Daoy (cell line): Measurements from ENCODE around the gene ALG9. TPM values are rescaled to one million over a fixed set of nuclear protein-coding genes. Genes with fewer than 3 reads are reported as not detected.

ENCODE experiments used
- DNase-seq: peaks from one replicate; pipeline ENCODE4 v3.0.0-alpha.2; 2015; ENCODE audit warnings: low read depth
- total RNA-seq: library from RNA; depleted of rRNA; stranded (reverse); fragments of >200 nt; shearing (Covaris generic); gene quantifications from 2 replicates; pipeline ENCODE4 v1.2.3, GENCODE V29; 2014

ALG9 gene
- total RNA-seq, 1 experiment from 2014 or later = 28.1 TPM

DNA sequence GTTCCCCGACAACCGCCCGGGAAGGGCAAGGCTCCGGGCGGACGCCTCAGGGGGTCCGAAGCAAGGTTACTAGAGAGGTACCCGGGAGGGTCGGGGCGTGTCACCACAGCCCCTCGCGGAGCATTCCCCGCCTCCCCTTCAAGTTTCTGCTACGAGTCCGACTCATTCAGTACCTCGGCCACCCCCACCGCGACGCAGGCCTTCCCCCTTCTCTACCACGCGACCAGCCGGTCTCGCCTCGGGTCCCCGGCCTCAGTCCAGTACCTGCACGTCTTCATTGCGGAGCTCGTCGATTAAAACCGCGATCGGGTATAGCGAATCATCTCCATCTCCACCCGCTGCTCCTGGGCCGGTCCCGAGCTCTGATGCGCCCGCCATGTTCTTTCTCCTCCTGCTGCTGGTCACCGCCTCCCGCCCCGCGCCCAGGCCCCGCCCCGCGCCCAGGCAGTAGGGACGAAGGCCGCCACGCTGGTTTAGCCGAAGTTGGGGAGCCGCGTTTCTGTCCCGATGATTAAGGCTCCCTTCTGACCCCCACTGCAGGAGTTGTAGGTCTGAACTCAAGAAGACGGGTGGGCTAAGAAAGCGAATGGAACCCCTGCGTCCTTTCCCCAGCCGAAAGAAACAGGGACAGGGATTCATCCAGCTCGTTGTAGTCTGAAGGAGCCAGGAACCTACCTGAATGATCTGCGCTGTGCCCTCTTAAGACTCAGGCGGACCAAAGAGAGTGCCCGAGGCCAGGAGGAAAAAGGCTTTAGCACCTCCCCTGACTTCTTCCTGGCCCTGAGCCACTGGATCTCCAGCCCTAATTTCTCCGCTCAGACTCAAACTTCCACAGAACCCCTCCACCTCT, 105.2 kb downstream of the ALG9 start, which contains the start of gene PPP2R1B:
TSS of gene PPP2R1B (minus strand) at position 406 of the 850 bp plus-strand sequence. CDS start at position 378, 28 bp downstream.
- DNase-seq = peak; percentile 84

DNA sequence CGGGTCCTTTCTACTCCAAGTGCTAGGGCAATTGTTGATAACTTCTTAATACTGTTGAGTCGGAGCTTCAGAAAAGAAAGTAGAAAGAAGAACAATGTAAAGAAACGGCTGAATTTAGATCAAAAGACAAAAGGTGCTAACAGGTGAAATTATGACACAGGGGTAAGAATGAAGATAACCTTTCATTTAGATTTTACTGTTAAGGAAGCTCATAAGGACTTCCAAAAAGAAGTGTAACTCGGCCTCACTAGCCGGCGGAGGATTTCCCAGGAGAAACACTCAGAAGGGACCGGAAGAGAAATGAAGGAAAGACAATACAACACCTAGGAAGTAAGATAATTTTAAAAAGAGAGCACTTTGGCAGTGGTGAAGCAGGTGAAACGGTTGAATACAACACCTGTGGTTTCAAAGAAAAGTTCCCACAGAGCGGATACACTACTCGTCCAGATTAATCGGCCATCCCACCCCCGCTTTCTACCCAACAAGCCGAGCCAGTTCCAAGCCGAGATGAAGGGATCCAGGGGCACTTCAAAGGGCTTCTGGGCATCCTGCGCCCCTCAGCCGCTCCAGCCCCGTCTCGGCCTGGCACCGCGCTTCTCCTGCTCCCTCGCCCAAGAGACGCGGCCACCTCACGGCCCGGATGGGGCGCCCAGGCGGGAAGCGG, 105.9 kb downstream of the ALG9 start:
- DNase-seq = peak; percentile 36

DNA sequence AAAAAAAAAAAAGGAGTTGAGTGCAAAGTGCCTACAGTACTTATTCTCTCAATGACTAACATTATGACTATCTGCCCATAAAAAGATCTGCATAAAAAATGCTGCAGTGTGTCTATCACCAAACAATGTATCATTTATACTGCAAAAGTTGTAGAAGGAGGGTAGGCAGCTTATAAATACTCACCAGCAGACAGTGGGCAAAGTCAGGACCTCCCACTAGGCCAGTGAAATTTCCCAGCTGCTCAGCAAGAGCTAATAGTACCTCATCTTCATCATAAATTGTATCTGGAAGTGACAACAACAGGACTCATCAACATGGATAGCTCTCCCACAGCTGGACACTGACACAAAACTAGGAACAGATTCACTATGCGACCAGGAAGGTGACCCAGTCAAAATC, 106.8 kb downstream of the ALG9 start:
- no peak for DNase-seq

DNA sequence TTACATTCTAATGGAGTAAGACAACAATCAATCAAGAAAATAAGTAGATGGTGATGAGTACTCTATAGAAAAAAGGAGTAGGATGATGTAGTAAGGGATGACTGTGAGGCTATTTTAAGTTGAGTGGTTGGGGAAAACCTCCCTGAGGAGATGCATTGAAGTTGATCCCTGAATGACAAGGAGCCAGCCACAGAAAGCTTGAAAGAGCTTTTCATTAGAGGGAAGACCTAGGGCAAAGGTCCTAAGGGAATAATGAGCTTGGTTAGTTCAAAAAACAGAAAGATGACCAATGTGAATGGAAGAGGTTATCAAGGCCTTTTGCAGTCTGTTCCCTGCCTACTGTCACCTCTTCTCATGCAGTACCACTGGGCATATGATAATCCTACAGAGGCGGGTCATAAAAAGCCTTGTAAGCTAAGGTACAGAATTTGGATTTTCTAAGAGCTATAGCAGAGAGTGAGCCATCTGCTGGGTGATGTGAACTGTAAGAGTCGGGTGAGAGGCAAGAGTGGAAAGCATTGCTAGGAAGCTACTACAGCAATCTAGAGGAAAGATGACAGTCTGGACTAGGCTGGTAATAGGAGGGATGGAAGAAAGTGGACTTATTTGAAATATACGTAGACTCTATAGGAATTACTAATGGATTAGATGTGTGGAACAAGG, 108.3 kb downstream of the ALG9 start:
- DNase-seq = no peak

DNA sequence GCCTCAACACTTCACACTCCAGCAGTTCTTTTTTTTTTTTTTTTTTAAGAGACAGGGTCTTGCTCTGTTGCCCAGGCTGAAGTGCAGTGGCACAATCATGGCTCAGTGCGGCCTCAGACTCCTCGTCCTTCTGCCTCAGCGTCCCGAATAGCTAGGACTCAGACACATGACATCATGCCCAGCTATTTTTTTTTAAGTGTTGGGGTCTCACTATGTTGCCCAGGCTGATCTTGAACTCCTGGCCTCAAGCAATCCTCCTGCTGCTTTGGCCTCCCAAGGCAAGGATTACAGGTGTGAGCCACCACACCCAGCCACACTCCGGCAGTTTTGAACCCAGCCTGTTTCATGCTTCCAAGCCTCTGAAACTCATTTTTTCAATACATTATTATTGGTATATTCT, 108.9 kb downstream of the ALG9 start:
- no peak for DNase-seq

DNA sequence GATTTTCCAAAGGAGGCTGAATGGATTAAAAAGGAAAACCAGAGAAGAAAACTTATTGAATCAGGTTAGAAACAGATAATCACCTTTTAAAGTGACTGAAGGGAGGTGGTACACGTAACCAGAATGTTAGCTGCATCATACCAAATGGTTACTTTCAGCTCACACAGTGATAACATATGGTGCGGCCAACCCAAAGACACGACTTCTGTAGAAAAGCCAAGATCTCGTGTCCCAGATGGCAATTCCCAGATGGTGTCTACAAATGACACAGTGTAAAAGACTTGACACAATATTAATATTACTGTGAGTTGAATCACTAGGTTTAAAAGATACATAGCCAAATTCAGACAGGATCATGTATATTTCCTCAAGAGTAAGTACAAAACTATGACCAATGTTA, 110.3 kb downstream of the ALG9 start:
- DNase-seq = no peak

DNA sequence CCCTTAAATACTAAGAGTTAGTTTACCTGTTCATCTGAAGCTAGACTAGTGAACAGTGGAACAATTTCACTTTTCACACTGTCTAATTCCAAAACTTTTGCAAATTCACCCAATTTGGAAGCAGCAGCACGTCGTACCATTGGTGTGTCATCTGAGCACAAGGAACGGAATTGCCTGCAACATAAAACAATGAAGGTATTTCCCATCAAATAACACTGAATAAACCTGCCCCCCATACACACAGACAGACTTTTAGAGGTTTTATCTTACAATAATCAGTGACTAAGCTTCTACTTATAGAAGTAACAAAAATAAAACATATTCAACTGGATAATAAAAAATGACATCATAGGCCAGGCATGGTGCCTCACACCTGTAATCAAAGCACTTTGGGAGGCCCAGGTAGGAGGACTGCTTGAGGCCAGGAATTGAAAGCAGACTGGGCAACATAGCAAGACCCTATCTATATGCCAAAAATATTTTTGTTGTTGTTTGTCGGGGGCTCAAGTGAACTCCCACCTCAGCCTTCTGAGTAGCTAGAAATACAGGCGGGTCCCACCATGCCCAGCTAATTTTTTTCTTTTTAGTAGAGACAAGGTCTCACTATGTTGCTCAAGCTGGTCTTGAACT, 111.5 kb downstream of the ALG9 start:
- DNase-seq = no peak

DNA sequence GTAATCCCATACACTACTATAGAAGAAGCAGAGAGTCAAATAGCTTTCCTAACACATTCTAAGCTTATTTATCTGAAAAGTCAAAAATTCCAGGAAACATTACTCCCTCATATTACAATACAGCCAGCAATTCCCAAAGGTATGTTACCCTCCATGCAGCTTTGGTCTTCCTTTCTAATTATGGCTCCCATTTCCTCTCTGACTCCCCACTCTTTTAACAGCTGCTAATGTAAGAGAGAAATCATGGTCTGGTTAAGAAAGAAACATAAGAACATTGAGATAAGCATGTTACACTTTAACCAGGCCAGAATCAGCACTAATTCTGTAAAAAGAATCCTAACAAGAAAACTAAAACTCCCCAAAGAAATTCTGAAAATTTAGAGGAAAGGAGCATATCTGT, 112.0 kb downstream of the ALG9 start:
- DNase-seq = no peak

DNA sequence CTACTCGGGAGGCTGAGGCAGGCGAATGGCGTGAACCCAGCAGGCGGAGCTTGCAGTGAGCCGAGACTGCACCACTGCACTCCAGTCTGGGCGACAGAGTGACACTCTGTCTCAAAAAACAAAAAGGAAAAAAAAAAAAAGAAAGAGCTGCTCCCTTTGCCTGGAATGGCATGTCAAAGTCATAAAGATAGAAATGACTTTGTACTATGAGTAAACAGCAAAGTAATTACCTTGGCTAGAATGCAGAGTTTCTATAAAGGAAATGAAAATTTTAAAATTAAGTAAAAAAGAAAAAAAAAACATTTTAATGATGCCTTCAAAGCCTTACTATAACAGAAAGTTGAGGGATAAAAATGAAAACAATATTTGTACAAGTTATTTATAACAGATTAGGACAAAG, 115.3 kb downstream of the ALG9 start:
- DNase-seq = no peak

DNA sequence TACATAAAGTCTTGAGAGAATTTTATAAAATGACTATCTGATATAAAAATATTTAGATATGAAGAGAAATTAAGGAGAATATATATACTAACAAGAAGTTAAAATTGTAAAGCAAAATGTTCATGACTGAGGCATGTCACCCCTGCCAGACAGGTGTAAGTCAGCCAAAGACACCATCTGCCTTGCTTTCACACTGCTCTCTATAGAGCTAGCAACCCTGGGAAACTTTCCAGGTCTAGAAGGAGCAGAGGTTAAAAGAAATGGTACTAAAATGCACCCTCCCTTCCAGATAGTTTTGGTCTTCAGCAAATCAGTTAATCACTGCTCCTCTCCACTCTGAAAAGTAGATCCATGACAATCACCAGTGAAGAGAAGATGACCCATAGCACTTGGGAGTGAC, 121.7 kb downstream of the ALG9 start:
- DNase-seq = no peak

DNA sequence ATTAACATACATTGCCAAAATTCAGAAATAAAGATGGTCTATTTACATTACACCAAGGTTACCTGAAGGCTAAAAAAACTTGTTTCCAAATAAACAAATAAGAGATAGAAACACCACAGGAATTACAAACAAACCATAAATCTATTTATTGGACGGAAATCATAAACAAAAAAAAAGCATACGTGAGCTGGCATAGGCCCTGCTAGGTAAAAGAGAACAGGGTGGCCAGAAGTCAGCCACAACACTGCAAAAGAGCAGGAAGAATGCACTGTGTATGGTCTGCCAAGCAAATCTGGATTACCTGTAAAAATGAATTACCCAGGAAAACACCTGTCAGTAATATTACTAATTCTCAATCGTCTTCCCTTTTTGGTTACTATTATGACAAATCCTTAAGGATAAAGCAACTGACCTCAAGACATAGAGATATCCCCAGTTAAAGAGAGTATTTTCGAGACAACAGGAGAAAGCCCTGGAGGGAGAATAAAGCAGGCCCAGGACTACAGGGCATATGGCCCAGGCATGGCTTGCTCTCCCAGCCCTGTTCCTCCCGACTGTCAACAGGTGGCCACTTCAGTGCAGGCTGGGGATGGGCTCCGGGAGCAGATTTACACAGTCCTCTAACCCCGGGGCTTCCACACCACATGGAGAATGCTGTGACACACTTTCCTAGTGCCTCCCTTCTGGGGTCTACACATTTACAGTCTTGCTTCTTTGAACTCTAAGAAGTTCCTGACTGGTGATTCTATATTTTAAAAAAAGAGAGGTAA, 123.2 kb downstream of the ALG9 start:
- DNase-seq = no peak

DNA sequence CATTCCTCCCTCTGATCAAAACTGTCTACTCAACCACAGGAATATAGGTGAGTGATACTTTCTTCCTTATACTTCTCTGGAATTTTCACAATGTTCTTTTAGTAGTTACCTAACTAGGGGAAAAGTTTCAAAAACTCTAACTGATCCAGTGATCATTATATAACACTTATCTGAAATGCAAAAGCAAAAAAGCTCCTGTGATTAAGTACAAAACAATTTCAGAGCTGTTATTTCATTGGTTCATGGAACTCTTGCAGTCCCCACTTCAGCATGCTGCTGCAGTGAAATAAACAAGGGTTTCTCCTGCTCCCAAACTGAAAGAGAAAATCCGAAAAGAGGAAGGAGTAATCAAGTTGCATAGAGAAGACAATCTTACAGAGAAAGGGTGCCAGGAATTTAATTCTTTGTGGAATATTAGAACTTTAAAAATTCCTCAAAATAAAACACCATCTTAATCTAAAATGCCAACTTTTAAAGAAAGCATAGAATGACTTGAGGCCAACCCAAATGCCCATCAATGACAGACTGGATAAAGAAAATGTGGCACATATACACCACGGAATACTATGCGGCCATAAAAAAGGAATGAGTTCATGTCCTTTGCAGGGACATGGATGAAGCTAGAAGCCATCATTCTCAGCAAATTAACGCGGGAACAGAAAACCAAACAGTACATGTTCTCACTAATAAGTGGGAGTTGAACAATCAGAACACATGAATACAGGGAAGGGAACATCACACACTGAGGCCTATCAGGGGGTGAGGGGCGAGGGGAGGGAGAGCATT, 125.5 kb downstream of the ALG9 start:
- DNase-seq = no peak

DNA sequence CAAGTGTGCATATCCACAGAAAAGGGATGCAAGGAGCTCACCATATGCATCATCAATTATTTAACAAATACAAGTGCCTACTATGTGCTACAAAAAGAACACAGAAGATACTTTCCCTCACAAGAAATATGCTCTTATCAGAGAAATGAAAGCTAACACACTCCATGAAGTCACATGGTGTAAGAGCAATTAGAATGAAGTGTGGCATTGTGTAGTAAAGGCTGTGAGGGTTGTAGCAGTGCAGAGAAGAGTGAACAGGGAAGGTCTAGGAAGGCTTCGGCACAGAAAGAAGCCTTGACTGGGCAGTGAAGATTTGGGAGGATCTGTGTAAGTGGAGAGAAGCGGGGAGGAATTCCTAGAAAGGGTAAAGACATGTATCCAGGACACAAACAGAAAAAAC, 127.7 kb downstream of the ALG9 start:
- no peak for DNase-seq

DNA sequence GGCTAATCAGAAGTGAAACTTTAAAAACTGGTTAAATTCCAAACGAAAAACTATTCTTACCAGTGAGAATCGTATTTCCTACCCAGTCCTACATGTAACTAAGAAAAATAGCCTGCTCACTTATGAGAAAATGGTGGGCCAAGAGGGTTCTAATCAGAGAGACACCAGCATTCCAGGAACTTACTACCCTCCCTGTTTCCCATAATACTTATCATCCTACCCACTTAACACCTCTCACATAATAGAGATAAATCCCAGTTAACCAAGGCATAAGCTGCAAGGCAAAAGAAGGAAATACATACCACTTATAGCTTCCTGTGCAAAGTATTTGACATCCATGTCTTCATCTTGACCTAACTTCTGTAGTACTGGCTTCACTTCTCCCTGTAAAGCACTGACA, 129.6 kb downstream of the ALG9 start:
- DNase-seq = no peak

DNA sequence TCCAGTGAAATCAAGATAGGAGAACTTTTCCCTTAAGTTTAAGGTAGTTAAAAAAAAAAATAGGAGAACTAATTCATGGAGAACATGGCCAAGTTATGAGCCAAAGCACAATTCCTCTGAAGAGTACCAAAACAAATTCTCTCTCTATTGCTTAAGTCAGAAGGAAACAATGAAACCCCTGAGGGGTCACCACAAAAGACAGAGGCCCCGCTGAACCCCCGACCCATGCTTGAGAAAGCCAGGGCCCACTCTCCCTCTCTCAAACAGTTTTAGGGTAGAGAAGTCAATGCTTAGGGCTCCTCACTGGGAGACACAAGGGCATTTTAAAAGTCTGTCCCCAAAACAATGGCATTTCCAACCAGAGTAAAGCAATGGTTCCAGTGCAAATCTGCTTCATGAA, 132.1 kb downstream of the ALG9 start:
- DNase-seq = no peak

DNA sequence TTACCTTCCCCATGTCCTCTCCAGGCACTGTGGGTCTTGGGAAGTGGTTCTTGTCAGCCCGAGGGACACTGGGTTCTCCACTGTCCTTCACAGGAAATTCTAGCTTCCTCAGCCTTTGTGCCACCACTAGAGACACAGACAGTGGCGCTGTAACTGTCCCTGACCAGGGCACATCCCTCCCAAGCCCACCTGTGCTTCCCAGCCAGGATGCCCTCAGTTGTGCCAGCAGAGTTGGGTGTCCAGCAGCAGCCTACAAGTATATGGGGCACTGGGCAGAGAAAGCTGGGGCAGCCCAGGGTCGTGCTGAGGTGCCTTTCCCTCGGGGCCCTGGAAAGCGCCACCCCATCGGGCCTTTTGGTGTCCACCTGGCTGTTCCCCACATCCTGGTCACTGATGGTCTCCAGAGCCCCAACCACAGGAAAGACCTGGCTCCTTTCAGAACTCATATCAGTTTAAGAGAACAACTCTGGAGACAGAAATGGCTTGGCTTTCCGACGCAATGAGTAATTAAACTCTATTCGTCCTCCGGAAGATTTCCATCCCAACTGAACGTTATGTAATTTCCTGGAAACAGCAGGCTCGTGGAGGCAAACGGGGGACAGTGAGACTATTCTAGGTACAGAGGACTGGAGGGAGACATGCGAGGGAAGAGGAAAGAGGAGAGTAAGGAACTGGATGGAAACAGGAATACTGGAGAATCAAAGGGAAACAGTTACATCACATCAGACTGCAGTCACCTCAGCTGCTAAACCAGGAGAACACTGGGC, 133.8 kb downstream of the ALG9 start:
- no peak for DNase-seq

DNA sequence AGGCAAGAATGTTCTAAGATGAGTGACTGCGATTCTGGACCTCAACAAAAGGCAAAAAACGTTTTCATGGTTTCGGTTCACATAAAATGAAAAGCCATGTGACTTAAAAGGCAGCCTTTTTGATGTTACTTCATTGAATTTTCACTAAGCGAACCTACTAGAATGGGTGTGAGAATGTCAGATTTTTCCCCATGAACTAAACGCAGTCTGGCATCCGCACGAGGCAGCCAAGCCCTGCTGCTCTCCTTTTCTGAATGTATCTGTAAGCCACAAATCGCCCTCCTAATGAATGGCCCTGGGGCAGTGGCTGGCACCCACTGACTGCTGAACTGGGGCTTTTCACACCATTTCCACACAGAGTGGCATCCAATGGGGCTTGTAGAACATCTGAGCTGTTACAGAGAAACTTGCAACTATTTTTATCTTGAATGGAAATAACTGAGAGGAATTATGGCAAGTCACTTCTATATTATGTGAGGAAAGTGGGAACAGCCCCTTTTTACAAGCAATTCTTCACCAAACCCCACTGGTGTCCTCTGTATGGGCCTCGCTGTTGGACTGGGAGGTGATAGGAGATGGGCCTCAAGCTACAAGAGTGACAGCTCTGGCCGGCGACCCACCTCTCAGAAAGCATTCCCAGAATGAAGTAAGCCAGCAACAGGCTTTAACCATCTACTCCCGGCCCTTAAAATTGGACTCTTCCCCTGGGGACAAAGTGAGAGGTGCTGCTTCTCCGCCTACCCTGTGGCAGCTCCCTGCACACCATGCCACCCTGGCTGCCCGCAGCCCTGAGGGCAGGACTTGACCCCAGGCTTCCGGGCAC, 134.5 kb downstream of the ALG9 start:
- no peak for DNase-seq
